G401 (cell line): ENCODE results near the gene SMPD3. TPM values are rescaled to one million over a fixed set of nuclear protein-coding genes. Genes with fewer than 3 reads are reported as not detected.

Source experiments
- DNase-seq: peaks from one replicate; pipeline ENCODE4 v3.0.0-alpha.2; 2015; ENCODE audit warnings: low spot score
- in situ Hi-C: cut with HindIII; loops from 2 replicates; pipeline ENCODE4 v1.10.0; 2016; ENCODE audit warnings: low sequenced_read_pairs, mixed read lengths
- total RNA-seq: library from RNA; depleted of rRNA; stranded (reverse); fragments of >200 nt; shearing (Covaris generic); gene quantifications from 2 replicates; pipeline ENCODE4 v1.2.3, GENCODE V29; 2014

The SMPD3 gene
- total RNA-seq, 1 experiment from 2014 or later = 0.03 TPM

- DNase-seq = no peak
- in situ Hi-C loops = no loop called here
These were observed 26.8 kb upstream of the SMPD3 start for GRCh38 chr16:68475071-68475470.

DNA sequence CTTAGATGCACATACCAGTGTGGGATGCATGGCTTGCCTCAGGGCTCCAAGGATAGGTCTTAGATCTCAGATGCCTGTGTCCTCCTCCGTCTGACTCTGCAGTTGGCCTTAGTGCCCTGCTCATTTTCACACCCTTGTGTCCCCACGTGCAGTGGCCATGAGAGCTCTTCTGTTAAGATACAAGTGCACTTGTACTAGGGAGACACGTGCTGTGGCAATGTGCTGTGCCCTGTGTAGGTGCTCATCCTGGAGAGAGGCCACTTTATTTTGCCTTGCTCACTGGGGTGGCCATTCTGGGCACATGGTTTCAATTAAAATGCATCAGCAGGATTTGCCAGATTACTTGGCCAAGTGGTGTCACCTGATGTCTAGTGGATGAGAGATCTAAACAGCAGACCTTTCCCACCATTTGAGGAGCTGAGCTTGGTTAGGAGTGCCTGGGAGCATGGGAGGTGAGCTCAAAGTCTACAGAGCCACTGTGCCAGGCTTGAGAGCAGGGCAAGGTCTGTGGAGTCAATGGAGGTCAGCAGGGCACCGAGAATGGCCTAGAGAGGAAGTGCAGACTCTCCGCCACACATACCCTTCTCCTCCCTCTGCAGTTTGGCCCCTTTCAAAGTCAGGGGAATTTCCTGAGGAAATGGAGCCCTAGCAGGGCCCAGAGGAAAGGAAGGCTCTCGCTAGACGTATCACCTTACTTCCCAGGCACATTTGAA, 25.2 kb upstream of the SMPD3 start:
- DNase-seq = no peak

DNA sequence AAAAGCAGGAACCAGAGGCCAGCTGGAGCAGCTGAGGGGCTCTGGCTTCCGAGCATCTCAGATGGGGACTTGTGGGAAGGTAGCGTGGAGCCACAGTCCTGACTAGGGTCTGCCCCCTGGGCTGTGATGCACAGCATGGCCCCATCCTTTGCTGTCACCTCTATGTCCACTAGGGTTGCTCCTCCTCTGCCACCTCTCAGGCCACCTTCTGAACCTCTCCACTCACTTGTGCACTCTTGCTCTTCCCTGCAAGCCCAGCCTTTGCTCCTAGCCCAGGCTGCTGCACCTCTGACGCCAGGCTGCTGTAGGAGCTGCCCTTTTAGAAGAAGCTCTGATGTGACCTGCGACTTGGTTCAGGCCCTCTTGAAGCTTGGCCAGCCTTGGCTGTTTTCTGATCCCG, 24.3 kb upstream of the SMPD3 start:
- in situ Hi-C loops = no loop called here

More for the DNA sequence above, 25.2 kb upstream of the SMPD3 start:
- in situ Hi-C loops = no loop called here

GRCh38 chr16:68470461-68471150, 22.3 kb upstream of the SMPD3 start:
- in situ Hi-C loops = no loop called here
- DNase-seq = peak; percentile 5

More for the DNA sequence above, 24.3 kb upstream of the SMPD3 start:
- no peak for DNase-seq

DNA sequence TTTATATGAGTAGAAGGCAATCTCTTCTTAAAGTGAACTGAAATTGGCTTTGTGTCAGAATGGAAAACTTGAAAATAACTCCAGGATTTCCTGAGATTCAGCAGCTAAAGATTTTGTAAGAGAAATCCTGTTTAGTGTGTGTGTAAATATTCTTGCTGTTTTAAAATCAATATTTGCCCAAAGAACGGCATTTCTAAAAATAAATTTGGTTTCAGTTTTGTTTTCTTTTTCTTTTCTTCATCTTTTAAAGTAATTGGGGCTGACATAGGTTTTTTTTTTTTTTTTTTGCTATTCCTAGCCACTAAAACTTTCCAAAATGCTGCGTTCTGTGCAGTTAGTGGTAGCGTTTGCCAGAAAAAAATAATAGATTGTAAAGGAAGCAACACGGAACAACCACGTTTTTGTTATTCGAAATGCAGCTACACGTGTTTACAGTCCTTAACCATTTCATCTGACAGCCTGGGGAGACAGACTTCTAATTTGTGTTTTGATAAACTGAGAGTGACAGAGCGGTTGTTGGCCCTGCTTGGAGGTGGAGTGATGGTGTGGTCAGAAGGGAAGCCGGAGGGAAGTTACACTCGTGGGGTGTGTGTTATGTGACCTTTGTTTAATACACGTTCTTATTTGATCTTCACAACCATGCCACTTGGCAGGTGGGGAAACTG, 21.6 kb upstream of the SMPD3 start:
- in situ Hi-C loops = no loop called here

DNA sequence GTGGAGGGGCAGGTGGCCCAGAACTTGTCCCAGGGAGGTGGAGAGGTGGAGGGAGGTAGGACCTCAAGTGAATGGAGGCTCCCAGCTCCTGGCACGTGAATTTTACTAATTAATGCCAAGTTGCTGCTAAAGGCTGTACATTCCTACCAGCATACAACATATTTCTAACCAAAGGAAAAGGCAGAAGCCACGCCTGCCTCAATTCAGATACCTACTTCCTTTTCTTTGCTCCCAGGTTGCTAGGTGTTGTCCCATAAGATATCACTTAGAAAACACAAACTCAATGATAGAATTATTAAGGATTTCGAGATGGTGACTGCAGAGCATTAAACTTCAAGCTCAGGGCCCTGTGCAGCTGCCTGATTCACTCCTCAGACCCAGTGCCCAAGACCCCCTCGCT, 20.5 kb upstream of the SMPD3 start:
- in situ Hi-C loops = no loop called here
- DNase-seq = no peak

More for the DNA sequence above, 21.6 kb upstream of the SMPD3 start:
- DNase-seq = no peak

- DNase-seq = no peak
- in situ Hi-C loops = no loop called here
These were observed 17.9 kb upstream of the SMPD3 start for GRCh38 chr16:68466174-68466573.

- no peak for DNase-seq
- in situ Hi-C loops = no loop called here
These were observed 15.6 kb upstream of the SMPD3 start for GRCh38 chr16:68463904-68464303.

GRCh38 chr16:68460067-68460466, 11.8 kb upstream of the SMPD3 start:
- DNase-seq = no peak
- in situ Hi-C loops = no loop called here

- no peak for DNase-seq
These were observed 11.1 kb upstream of the SMPD3 start for GRCh38 chr16:68459457-68459856.

DNA sequence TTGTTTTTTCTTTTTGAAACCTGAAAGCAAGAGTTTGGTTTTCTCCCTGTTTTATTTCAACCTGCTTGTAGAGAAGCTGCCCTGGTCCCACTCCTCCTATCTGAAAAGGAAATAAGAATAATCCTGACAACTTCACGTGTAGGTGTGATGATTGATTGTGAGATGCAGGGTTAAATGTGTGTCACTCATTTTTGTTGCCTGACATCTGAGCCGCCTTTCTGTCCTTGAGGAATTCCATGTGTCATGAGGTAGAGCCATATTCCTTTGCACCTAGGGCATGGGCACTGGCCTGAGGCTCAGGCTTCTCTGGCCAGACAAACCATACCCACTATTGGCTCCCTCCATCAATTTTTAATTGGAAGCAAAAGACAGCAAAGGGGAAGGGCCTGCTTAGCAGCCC, 10.2 kb upstream of the SMPD3 start:
- DNase-seq = no peak
- in situ Hi-C loops = no loop called here

More at GRCh38 chr16:68459457-68459856, 11.1 kb upstream of the SMPD3 start:
- in situ Hi-C loops = no loop called here

DNA sequence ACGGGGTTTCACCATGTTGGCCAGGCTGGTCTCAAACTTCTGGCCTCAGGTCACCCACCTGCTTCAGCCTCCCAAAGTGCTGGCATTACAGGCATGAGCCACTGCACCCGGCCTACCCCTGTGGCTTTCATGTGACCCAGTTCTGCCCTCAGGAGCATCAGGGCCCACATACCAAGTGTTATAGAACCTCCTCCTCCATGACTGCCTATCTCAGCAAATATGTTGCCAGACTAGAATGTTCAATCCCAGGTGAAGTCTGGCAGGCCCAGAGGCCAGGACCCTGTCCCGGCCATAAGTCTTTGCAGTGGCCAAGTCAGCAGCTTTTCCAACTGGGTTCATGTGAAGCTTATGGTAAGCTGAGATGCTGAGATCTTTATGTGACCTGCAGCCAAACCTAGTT, 9.8 kb upstream of the SMPD3 start:
- DNase-seq = no peak
- in situ Hi-C loops = no loop called here

DNA sequence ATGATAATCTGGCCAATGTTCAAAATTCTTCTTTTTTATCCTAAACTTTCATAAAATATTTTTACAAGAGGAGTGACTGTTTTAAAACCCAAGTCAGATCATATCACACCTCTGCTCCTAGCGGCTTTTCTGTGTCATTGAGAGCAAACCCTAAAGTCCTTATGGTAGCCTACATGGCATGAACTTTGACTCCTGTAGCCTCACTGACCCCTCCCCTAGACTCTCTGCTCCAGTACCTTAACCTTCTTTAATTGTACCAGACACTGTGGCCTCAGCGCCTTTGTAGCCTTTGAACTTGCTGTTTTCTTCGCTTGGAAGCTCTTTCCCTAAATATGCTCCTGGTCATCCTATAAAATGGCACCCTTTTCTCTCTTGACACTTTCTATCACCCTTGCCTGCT, 7.3 kb upstream of the SMPD3 start:
- no peak for DNase-seq
- in situ Hi-C loops = no loop called here

GRCh38 chr16:68454920-68455435, 6.7 kb upstream of the SMPD3 start:
- no peak for DNase-seq

DNA sequence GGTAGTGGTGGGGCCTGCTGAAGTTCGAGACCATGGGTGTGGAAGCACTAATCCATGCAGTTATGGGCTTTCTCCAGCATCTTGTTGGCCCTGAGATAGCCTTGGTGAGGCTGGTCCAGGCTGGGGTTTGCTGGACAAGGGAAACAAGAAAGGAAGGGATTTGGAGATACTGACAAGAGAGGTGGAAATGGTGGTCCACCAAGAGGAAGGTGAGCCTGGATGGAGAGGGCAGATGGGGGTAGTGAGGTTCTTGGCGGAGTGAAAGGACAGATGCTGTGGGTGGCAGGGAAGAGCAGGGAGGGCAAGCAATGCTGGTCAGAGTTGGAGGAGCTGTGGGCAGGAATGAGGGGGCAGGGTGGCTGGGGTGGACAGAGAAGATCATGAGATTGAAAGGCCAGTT, 5.5 kb upstream of the SMPD3 start:
- in situ Hi-C loops = no loop called here
- no peak for DNase-seq

More at GRCh38 chr16:68454920-68455435, 6.7 kb upstream of the SMPD3 start:
- in situ Hi-C loops = no loop called here

- in situ Hi-C loops = no loop called here
- DNase-seq = no peak
These were observed 3.9 kb upstream of the SMPD3 start for GRCh38 chr16:68452176-68452575.

- DNase-seq = no peak
- in situ Hi-C loops = no loop called here
These were observed 3.4 kb upstream of the SMPD3 start for GRCh38 chr16:68451676-68452075.

GRCh38 chr16:68450741-68451255, 2.5 kb upstream of the SMPD3 start:
- in situ Hi-C loops = no loop called here
- no peak for DNase-seq

DNA sequence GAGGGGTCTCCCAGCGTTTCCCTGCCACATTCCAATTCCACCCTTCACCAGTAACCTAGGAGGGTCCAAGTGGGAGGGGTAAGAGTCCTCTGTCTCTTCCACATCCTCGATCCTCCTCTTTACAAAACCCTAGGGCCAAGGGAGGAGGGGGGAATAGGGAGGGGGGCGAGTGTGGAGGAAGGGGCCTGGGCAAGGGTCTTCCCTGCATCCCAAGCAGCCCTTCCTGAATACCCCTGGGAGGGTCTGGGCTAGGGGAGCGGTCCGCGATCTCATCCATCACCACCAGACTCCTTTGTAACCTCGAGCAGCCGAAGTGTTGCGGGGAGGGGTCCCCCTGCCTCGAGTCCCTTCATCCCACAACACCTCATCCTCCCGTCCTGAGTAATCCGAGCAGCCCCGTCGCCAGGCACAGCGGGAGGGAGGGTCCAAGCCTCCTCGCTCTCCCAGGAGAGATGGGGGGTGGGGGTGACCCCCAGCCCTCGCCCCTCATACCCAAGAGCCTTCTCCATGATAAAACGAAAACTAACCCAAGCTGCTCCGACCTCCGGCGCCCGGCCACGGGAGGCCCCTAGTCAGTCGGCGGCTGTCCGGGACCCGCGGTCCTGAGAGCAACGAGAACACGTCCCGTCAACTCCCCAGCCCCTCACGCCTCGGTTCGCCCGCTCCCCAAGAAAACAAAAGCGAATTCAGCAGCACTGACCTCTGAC, 502 bp downstream of the SMPD3 start:
- peak; percentile 12 for DNase-seq
- in situ Hi-C loops = no loop called here
